Stimulated activated CD4-positive, alpha-beta T cell treated with anti-CD3 and anti-CD28 coated beads, Interleukin-1b, Interleukin-23, amount 100 ng/mL, for 24 hours (primary cell): ENCODE results near the gene TMEM220.

Experiments used
- DNase-seq, 4 experiments: peaks; one replicate each; pipeline ENCODE4 v3.0.0-alpha.2; 2020; ENCODE audit warnings: low read depth in 4 of 4, low spot score in 1 of 4

TMEM220 gene

GRCh38 chr17:10729334-10730193 lies at the start of gene TMEM220:
Gene TMEM220 (minus strand): TSS chr17:10730023. CDS start chr17:10729851, 172 bp downstream.
- peak in 2 of 4 experiments; percentile 14 to 15 for DNase-seq

- DNase-seq: no peak
These were observed 49.8 kb upstream of the TMEM220 start for GRCh38 chr17:10779609-10780008.

GRCh38 chr17:10777890-10778289 lies 48.1 kb upstream of the TMEM220 start:
- DNase-seq: no peak

- DNase-seq: no peak
These were observed 47.4 kb upstream of the TMEM220 start for GRCh38 chr17:10777131-10777807.

GRCh38 chr17:10776381-10776780 lies 46.6 kb upstream of the TMEM220 start:
- no peak for DNase-seq

GRCh38 chr17:10775740-10776356 lies 46.0 kb upstream of the TMEM220 start:
- DNase-seq: no peak

GRCh38 chr17:10775058-10775457 lies 45.2 kb upstream of the TMEM220 start:
- no peak for DNase-seq

- DNase-seq: no peak
These were observed 43.6 kb upstream of the TMEM220 start for GRCh38 chr17:10773391-10773790.

GRCh38 chr17:10772425-10773380 lies 42.9 kb upstream of the TMEM220 start:
- DNase-seq: peak in 2 of 4 experiments; percentile 10 to 31

GRCh38 chr17:10771148-10771547 lies 41.3 kb upstream of the TMEM220 start:
- no peak for DNase-seq

- no peak for DNase-seq
These were observed 40.0 kb upstream of the TMEM220 start for GRCh38 chr17:10769840-10770239.

- no peak for DNase-seq
These were observed 39.0 kb upstream of the TMEM220 start for GRCh38 chr17:10768750-10769251.

GRCh38 chr17:10767232-10767631 lies 37.4 kb upstream of the TMEM220 start:
- no peak for DNase-seq

GRCh38 chr17:10762037-10762436 lies 32.2 kb upstream of the TMEM220 start:
- no peak for DNase-seq

- no peak for DNase-seq
These were observed 31.5 kb upstream of the TMEM220 start for GRCh38 chr17:10761281-10761680.

GRCh38 chr17:10758062-10758461 lies 28.2 kb upstream of the TMEM220 start:
- no peak for DNase-seq

GRCh38 chr17:10757647-10758046 lies 27.8 kb upstream of the TMEM220 start:
- DNase-seq: no peak

- no peak for DNase-seq
These were observed 27.2 kb upstream of the TMEM220 start for GRCh38 chr17:10757067-10757466.

GRCh38 chr17:10756619-10757018 lies 26.8 kb upstream of the TMEM220 start:
- DNase-seq: no peak

- no peak for DNase-seq
These were observed 26.4 kb upstream of the TMEM220 start for GRCh38 chr17:10756185-10756584.
